HFFc6 (cell line): Measurements from ENCODE around the gene GFRA1. TPM values are rescaled to one million over a fixed set of nuclear protein-coding genes. Genes with fewer than 3 reads are reported as not detected.

Experiments used
- DNase-seq: peaks from one replicate; pipeline ENCODE4 v3.0.0-alpha.2; 2018
- H3K27ac Mint-ChIP-seq: 2 replicates; pipeline ENCODE4 v1.8.0; 2020; ENCODE audit warnings: mild to moderate bottlenecking, mixed read lengths
- H3K27me3 Mint-ChIP-seq: 2 replicates; pipeline ENCODE4 v1.8.0; 2021; ENCODE audit warnings: mild to moderate bottlenecking, moderate library complexity, mixed read lengths; ENCODE audit not compliant: insufficient read depth
- H3K36me3 Mint-ChIP-seq: 2 replicates; pipeline ENCODE4 v1.8.0; 2021; ENCODE audit warnings: low read depth, mixed read lengths
- H3K4me1 Mint-ChIP-seq: 2 replicates; pipeline ENCODE4 v1.8.0; 2020; ENCODE audit warnings: low read depth, mixed read lengths
- H3K4me3 Mint-ChIP-seq: 2 replicates; pipeline ENCODE4 v1.8.0; 2020; ENCODE audit warnings: mild to moderate bottlenecking, moderate library complexity, mixed read lengths
- H3K9me3 Mint-ChIP-seq: 2 replicates; pipeline ENCODE4 v1.8.0; 2020; ENCODE audit warnings: mild to moderate bottlenecking, mixed read lengths
- CTCF ChIP-seq: fragments of 200-600 bp; sonication (generic); IDR thresholded peaks from 2 replicates; pipeline ENCODE4 v1.5.0; 2021; ENCODE audit warnings: antibody characterized with exemption, mild to moderate bottlenecking
- total RNA-seq, 6 experiments: library from RNA; stranded (reverse); fragmentation: NEBNext Ultra II Directional; extraction: Animal tissue kit (Norgen Biotek cat#: 25700); gene quantifications; 2 replicates in 1 of 6; 3 replicates in 5 of 6; pipeline ENCODE4 v1.2.3, GENCODE V29; 2021

Gene GFRA1
- total RNA-seq, 6 experiments from 2014 or later: 7.3 to 17.2 (median 15.9) TPM

GRCh38 chr10:116270126-116270770 lies 2.8 kb downstream of the GFRA1 start:
- Mint-ChIP-seq H3K27ac (no peak overlapping the region), H3K27me3 (peaks cover 6% of the 10 kb centered on the region; the same call in 1 of the 2 replicates), H3K36me3 (no peaks in the 10 kb centered on the region), H3K9me3 (no peaks in the 10 kb centered on the region), H3K4me3 (peak overlapping the region; percentile 59; the same call in 1 of the 2 replicates), H3K4me1 (peaks cover 19% of the 10 kb centered on the region)
- DNase-seq: no peak
- TF ChIP-seq CTCF: no peak

GRCh38 chr10:116269619-116270018 lies 3.4 kb downstream of the GFRA1 start:
- Mint-ChIP-seq H3K27me3 (peaks cover 6% of the 10 kb centered on the region; the same call in 1 of the 2 replicates), H3K36me3 (no peaks in the 10 kb centered on the region), H3K4me3 (no peak overlapping the region), H3K9me3 (no peaks in the 10 kb centered on the region), H3K4me1 (peaks cover 12% of the 10 kb centered on the region), H3K27ac (no peak overlapping the region)
- no peak for TF ChIP-seq CTCF
- no peak for DNase-seq

- Mint-ChIP-seq H3K36me3 (no peaks in the 10 kb centered on the region), H3K9me3 (no peaks in the 10 kb centered on the region), H3K4me1 (peaks cover 6% of the 10 kb centered on the region; the same call in 1 of the 2 replicates), H3K27me3 (peaks cover 6% of the 10 kb centered on the region; the same call in 1 of the 2 replicates), H3K27ac (no peak overlapping the region), H3K4me3 (no peak overlapping the region)
- DNase-seq: no peak
- TF ChIP-seq CTCF: no peak
Observed at GRCh38 chr10:116268976-116269375, 4.0 kb downstream of the GFRA1 start.

GRCh38 chr10:116265686-116266085 lies 7.3 kb downstream of the GFRA1 start:
- Mint-ChIP-seq H3K27me3 (peaks cover 2% of the 10 kb centered on the region; the same call in 1 of the 2 replicates), H3K4me1 (no peaks in the 10 kb centered on the region), H3K4me3 (no peak overlapping the region), H3K9me3 (no peaks in the 10 kb centered on the region), H3K36me3 (no peaks in the 10 kb centered on the region), H3K27ac (no peak overlapping the region)
- DNase-seq: no peak
- TF ChIP-seq CTCF: no peak

- H3K27me3 Mint-ChIP-seq: peaks cover 2% of the 10 kb centered on the region; the same call in 1 of the 2 replicates
- no peak overlapping the region for H3K4me3 Mint-ChIP-seq
- no peaks in the 10 kb centered on the region for H3K9me3 Mint-ChIP-seq
- H3K4me1 Mint-ChIP-seq: no peaks in the 10 kb centered on the region
- no peaks in the 10 kb centered on the region for H3K36me3 Mint-ChIP-seq
- peak; percentile 12 for DNase-seq
- no peak overlapping the region for H3K27ac Mint-ChIP-seq
- no peak for TF ChIP-seq CTCF
Observed at GRCh38 chr10:116263870-116264655, 8.9 kb downstream of the GFRA1 start.
